CD4-positive, alpha-beta memory T cell (primary cell): ENCODE measurements around the gene GPER1. TPM values are rescaled to one million over a fixed set of nuclear protein-coding genes. Genes with fewer than 3 reads are reported as not detected.
A peak's percentile ranks its signal among the peaks of the same experiment; 100 is the strongest.

Experiments
- CTCF ChIA-PET: fragments of 350-600 bp; sonication (Branson Sonifier 250); formaldehyde crosslinking; loops from one replicate; lab custom pipeline; 2021; ENCODE audit warnings: inconsistent platforms; ENCODE audit not compliant: partially characterized antibody; lab: Charles Lee
- POLR2A ChIA-PET: fragments of 350-600 bp; sonication (Branson Sonifier 250); formaldehyde crosslinking; loops from one replicate; lab custom pipeline; 2021; ENCODE audit not compliant: partially characterized antibody; lab: Charles Lee
- DNase-seq, 5 donors: peaks; one replicate each; pipeline versions ENCODE4 v3.0.0 to v3.0.0-alpha.2; 2020 to 2022; ENCODE audit warnings: mixed read lengths in 1 of 5
- H3K27ac ChIP-seq: one replicate; pipeline ENCODE4 v1.7.0; 2013; ENCODE audit warnings: low read depth, low read length
- H3K27me3 ChIP-seq: 2 replicates; pipeline ENCODE4 v1.7.0; 2013; ENCODE audit warnings: mild to moderate bottlenecking, low read length, moderate library complexity; ENCODE audit not compliant: insufficient read depth
- H3K36me3 ChIP-seq: 2 replicates; pipeline ENCODE4 v1.7.0; 2013; ENCODE audit warnings: mild to moderate bottlenecking, low read length, moderate library complexity; ENCODE audit not compliant: insufficient read depth
- H3K4me1 ChIP-seq: 2 replicates; pipeline ENCODE4 v1.7.0; 2013; ENCODE audit warnings: mild to moderate bottlenecking, low read length, moderate library complexity; ENCODE audit not compliant: insufficient read depth
- H3K4me3 ChIP-seq, 2 donors: one replicate each; pipeline ENCODE4 v1.7.0; 2013; ENCODE audit warnings: low read length in 2 of 2, mild to moderate bottlenecking in 1 of 2
- H3K9me3 ChIP-seq, 2 donors: one replicate each; pipeline ENCODE4 v1.7.0; 2013; ENCODE audit warnings: low read length in 2 of 2, control low read depth in 1 of 2; ENCODE audit not compliant: control insufficient read depth in 1 of 2
- H3K27ac Mint-ChIP-seq, 7 donors: one replicate each; pipeline ENCODE4 v1.8.0; 2020 to 2021; ENCODE audit warnings: mixed read lengths in 7 of 7, mild to moderate bottlenecking in 6 of 7, inconsistent platforms in 3 of 7, moderate library complexity in 3 of 7
- H3K27me3 Mint-ChIP-seq, 2 donors: one replicate each; pipeline ENCODE4 v1.8.0; 2020 to 2021; ENCODE audit warnings: mixed read lengths in 2 of 2
- H3K36me3 Mint-ChIP-seq, 2 donors: one replicate each; pipeline ENCODE4 v1.8.0; 2020 to 2021; ENCODE audit warnings: mixed read lengths in 2 of 2, inconsistent platforms in 1 of 2, mild to moderate bottlenecking in 1 of 2
- H3K4me1 Mint-ChIP-seq, 4 donors: one replicate each; pipeline ENCODE4 v1.8.0; 2020 to 2021; ENCODE audit warnings: mixed read lengths in 4 of 4, mild to moderate bottlenecking in 1 of 4
- H3K4me3 Mint-ChIP-seq, 8 donors: one replicate each; pipeline ENCODE4 v1.8.0; 2020 to 2021; ENCODE audit warnings: mixed read lengths in 8 of 8, mild to moderate bottlenecking in 7 of 8, moderate library complexity in 6 of 8, inconsistent platforms in 3 of 8
- H3K9me3 Mint-ChIP-seq, 8 donors: one replicate each; pipeline ENCODE4 v1.8.0; 2020 to 2021; ENCODE audit warnings: mixed read lengths in 8 of 8, mild to moderate bottlenecking in 5 of 8, inconsistent platforms in 3 of 8, moderate library complexity in 1 of 8
- intact Hi-C: fragments of 100-400 bp; cut with micrococcal nuclease; formaldehyde crosslinking; loops from one replicate; pipeline ENCODE4 v1.15.1; 2023
- polyA plus RNA-seq, 2 donors: library from polyadenylated mRNA; unstranded; fragments of 300-500 nt; fragmentation: Illumina TruSeq; gene quantifications; one replicate each; pipeline ENCODE4 v1.2.3, GENCODE V29; 2021
- total RNA-seq, 2 experiments: library from RNA; stranded (reverse); gene quantifications; one replicate each; pipeline ENCODE4 v1.2.3, GENCODE V29; 2021

The GPER1 gene
- total and polyA plus RNA-seq, 4 experiments from 2014 or later = not detected

GRCh38 chr7:1054861-1055450, 33.0 kb upstream of the GPER1 start:
- ChIA-PET POLR2A (no interaction called here), CTCF (interaction anchor here (3.8 to 6.5 kb wide), 2 partner anchors 10 to 61 kb away, joined by 20 to 35 read pairs; no protein-coding TSS in a partner anchor)
- Histone ChIP-seq H3K4me1 (peaks cover 35% of the 10 kb centered on the region), H3K36me3 (no peaks in the 10 kb centered on the region), H3K27ac (peak overlapping the region; percentile 9), H3K9me3 (no peaks in the 10 kb centered on the region), H3K4me3 (no peak overlapping the region), H3K27me3 (no peaks in the 10 kb centered on the region)
- peak; percentile 47 to 64 (median 56) for DNase-seq
- peaks cover 11 to 56% (median 29%) of the 10 kb centered on the region in 4 donors for H3K4me1 Mint-ChIP-seq
- peak overlapping the region; percentile 71 to 89 (median 83) for H3K4me3 Mint-ChIP-seq
- no peaks in the 10 kb centered on the region for H3K27me3 Mint-ChIP-seq
- peak overlapping the region in 5 of 7 donors; percentile 17 to 90 (median 60) for H3K27ac Mint-ChIP-seq
- intact Hi-C loops = no loop called here
- no peaks in the 10 kb centered on the region for H3K9me3 Mint-ChIP-seq
- peaks cover 3 to 5% of the 10 kb centered on the region in 2 donors for H3K36me3 Mint-ChIP-seq

- intact Hi-C loops = no loop called here
- H3K27me3 ChIP-seq = no peaks in the 10 kb centered on the region
- H3K4me1 ChIP-seq = peaks cover 32% of the 10 kb centered on the region
- Mint-ChIP-seq H3K9me3 (no peaks in the 10 kb centered on the region), H3K27me3 (no peaks in the 10 kb centered on the region), H3K4me1 (peaks cover 10 to 50% (median 27%) of the 10 kb centered on the region in 4 donors), H3K36me3 (peaks cover 3 to 5% of the 10 kb centered on the region in 2 donors), H3K27ac (peak overlapping the region in 5 of 7 donors; percentile 17 to 90 (median 60)), H3K4me3 (peak overlapping the region; percentile 71 to 89 (median 83))
- H3K27ac ChIP-seq = peak overlapping the region; percentile 9
- no peak for DNase-seq
- no peaks in the 10 kb centered on the region for H3K9me3 ChIP-seq
- H3K36me3 ChIP-seq = no peaks in the 10 kb centered on the region
- no peak overlapping the region for H3K4me3 ChIP-seq
- ChIA-PET CTCF (interaction anchor here (3.8 to 6.5 kb wide), 2 partner anchors 10 to 62 kb away, joined by 20 to 35 read pairs; no protein-coding TSS in a partner anchor), POLR2A (interaction anchor here (0.9 kb wide), 2 partner anchors 80 to 134 kb away, joined by 3 read pairs; partner anchors contain the start of gene COX19)
Observed at GRCh38 chr7:1055491-1055955, 32.4 kb upstream of the GPER1 start.

- Mint-ChIP-seq H3K36me3 (peaks cover 3 to 5% of the 10 kb centered on the region in 2 donors), H3K4me3 (peak overlapping the region in 6 of 8 donors; percentile 4 to 89 (median 84)), H3K27me3 (no peaks in the 10 kb centered on the region), H3K4me1 (peaks cover 10 to 50% (median 27%) of the 10 kb centered on the region in 4 donors), H3K9me3 (no peaks in the 10 kb centered on the region), H3K27ac (peak overlapping the region in 1 of 7 donors; percentile 62)
- no peak for DNase-seq
- H3K27ac ChIP-seq = no peak overlapping the region
- H3K4me3 ChIP-seq = no peak overlapping the region
- no peaks in the 10 kb centered on the region for H3K9me3 ChIP-seq
- ChIA-PET CTCF (interaction anchor here (3.3 to 6.5 kb wide), 3 partner anchors 9 to 62 kb away, joined by 16 to 35 read pairs (median 20); partner anchors contain the start of gene GPR146), POLR2A (interaction anchor here (0.9 kb wide), 2 partner anchors 81 to 134 kb away, joined by 3 read pairs; partner anchors contain the start of gene COX19)
- no peaks in the 10 kb centered on the region for H3K27me3 ChIP-seq
- H3K4me1 ChIP-seq = peaks cover 32% of the 10 kb centered on the region
- H3K36me3 ChIP-seq = no peaks in the 10 kb centered on the region
- intact Hi-C loops = no loop called here
Observed at GRCh38 chr7:1055956-1056784, 31.7 kb upstream of the GPER1 start.

GRCh38 chr7:1056785-1057410, 31.0 kb upstream of the GPER1 start:
- Mint-ChIP-seq H3K27ac (no peak overlapping the region), H3K9me3 (no peaks in the 10 kb centered on the region), H3K4me3 (no peak overlapping the region), H3K36me3 (peaks cover 3 to 5% of the 10 kb centered on the region in 2 donors), H3K27me3 (no peaks in the 10 kb centered on the region), H3K4me1 (peaks cover 11 to 44% (median 27%) of the 10 kb centered on the region in 4 donors)
- no peaks in the 10 kb centered on the region for H3K36me3 ChIP-seq
- no peaks in the 10 kb centered on the region for H3K9me3 ChIP-seq
- no peak for DNase-seq
- H3K4me3 ChIP-seq = no peak overlapping the region
- ChIA-PET CTCF (interaction anchor here (0.6 to 3.8 kb wide), 3 partner anchors 8 to 251 kb away, joined by 4 to 20 read pairs (median 16); partner anchors contain the start of gene GPR146), POLR2A (no interaction called here)
- no peak overlapping the region for H3K27ac ChIP-seq
- H3K4me1 ChIP-seq = peaks cover 32% of the 10 kb centered on the region
- intact Hi-C loops = no loop called here
- H3K27me3 ChIP-seq = no peaks in the 10 kb centered on the region

GRCh38 chr7:1057416-1058291, 30.3 kb upstream of the GPER1 start:
- peaks cover 3 to 5% of the 10 kb centered on the region in 2 donors for H3K36me3 Mint-ChIP-seq
- DNase-seq = no peak
- H3K4me3 ChIP-seq = no peak overlapping the region
- no peaks in the 10 kb centered on the region for H3K36me3 ChIP-seq
- H3K4me3 Mint-ChIP-seq = no peak overlapping the region
- H3K27me3 ChIP-seq = no peaks in the 10 kb centered on the region
- no peaks in the 10 kb centered on the region for H3K9me3 ChIP-seq
- intact Hi-C loops = no loop called here
- H3K27ac Mint-ChIP-seq = no peak overlapping the region
- H3K27ac ChIP-seq = no peak overlapping the region
- CTCF ChIA-PET = interaction anchor here (0.6 to 11.9 kb wide), 3 partner anchors 13 to 251 kb away, joined by 4 to 359 read pairs (median 16); partner anchors contain the start of gene GPR146
- H3K9me3 Mint-ChIP-seq = no peaks in the 10 kb centered on the region
- no peaks in the 10 kb centered on the region for H3K27me3 Mint-ChIP-seq
- peaks cover 32% of the 10 kb centered on the region for H3K4me1 ChIP-seq
- H3K4me1 Mint-ChIP-seq = peaks cover 11 to 47% (median 27%) of the 10 kb centered on the region in 4 donors
- POLR2A ChIA-PET = interaction anchor here (1.0 to 1.6 kb wide), 3 partner anchors 13 to 82 kb away, joined by 3 to 4 read pairs (median 4); partner anchors contain the start of gene COX19

- ChIA-PET CTCF (interaction anchor here (3.3 to 11.9 kb wide), 2 partner anchors 13 to 63 kb away, joined by 16 to 359 read pairs; partner anchors contain the start of gene GPR146), POLR2A (interaction anchor here (0.8 to 1.6 kb wide), 4 partner anchors 11 to 83 kb away, joined by 3 to 4 read pairs (median 4); partner anchors contain the start of gene COX19)
- H3K9me3 Mint-ChIP-seq = no peaks in the 10 kb centered on the region
- peaks cover 3 to 5% of the 10 kb centered on the region in 2 donors for H3K36me3 Mint-ChIP-seq
- Histone ChIP-seq H3K4me3 (no peak overlapping the region), H3K27me3 (no peaks in the 10 kb centered on the region), H3K4me1 (peaks cover 32% of the 10 kb centered on the region), H3K36me3 (no peaks in the 10 kb centered on the region), H3K9me3 (no peaks in the 10 kb centered on the region), H3K27ac (no peak overlapping the region)
- H3K4me3 Mint-ChIP-seq = no peak overlapping the region
- DNase-seq = no peak
- intact Hi-C loops = no loop called here
- H3K27me3 Mint-ChIP-seq = no peaks in the 10 kb centered on the region
- H3K27ac Mint-ChIP-seq = peak overlapping the region in 1 of 7 donors; percentile 24
- peaks cover 11 to 48% (median 27%) of the 10 kb centered on the region in 4 donors for H3K4me1 Mint-ChIP-seq
Observed at GRCh38 chr7:1058311-1058710, 29.6 kb upstream of the GPER1 start.
